H9 (cell line): ENCODE results near the gene TRPV6. TPM values are rescaled to one million over a fixed set of nuclear protein-coding genes. Genes with fewer than 3 reads are reported as not detected.

Experiments
- DNase-seq: peaks from one replicate; pipeline ENCODE4 v3.0.0-alpha.2; 2017
- H2AFZ ChIP-seq: one replicate; pipeline ENCODE4 v1.6.1; 2013; ENCODE audit warnings: mild to moderate bottlenecking, low read length, control low read depth, moderate library complexity
- H2AK5ac ChIP-seq: 2 replicates; pipeline ENCODE4 v1.6.1; 2013; ENCODE audit warnings: low read length, control low read depth, mixed read lengths; ENCODE audit not compliant: insufficient read length
- H2BK120ac ChIP-seq: one replicate; pipeline ENCODE4 v1.6.1; 2013; ENCODE audit warnings: low read depth, mild to moderate bottlenecking, low read length, control low read depth, inconsistent platforms; ENCODE audit not compliant: poor library complexity, severe bottlenecking
- H2BK12ac ChIP-seq: 2 replicates; pipeline ENCODE4 v1.6.1; 2013; ENCODE audit warnings: low read length, control low read depth, mixed read lengths, low read depth; ENCODE audit not compliant: insufficient read length
- H2BK15ac ChIP-seq: 2 replicates; pipeline ENCODE4 v1.6.1; 2013; ENCODE audit warnings: low read depth, low read length, control low read depth
- H2BK20ac ChIP-seq: one replicate; pipeline ENCODE4 v1.6.1; 2013; ENCODE audit warnings: low read depth, mild to moderate bottlenecking, low read length, control low read depth, inconsistent platforms; ENCODE audit not compliant: poor library complexity, severe bottlenecking
- H2BK5ac ChIP-seq: 2 replicates; pipeline ENCODE4 v1.6.1; 2013; ENCODE audit warnings: low read length, control low read depth, mixed read lengths; ENCODE audit not compliant: insufficient read length
- H3K14ac ChIP-seq: 2 replicates; pipeline ENCODE4 v1.6.1; 2013; ENCODE audit warnings: low read length, control low read depth; ENCODE audit not compliant: insufficient read depth
- H3K18ac ChIP-seq: 2 replicates; pipeline ENCODE4 v1.6.1; 2013; ENCODE audit warnings: low read depth, mild to moderate bottlenecking, mixed read lengths, low read length, control low read depth; ENCODE audit not compliant: insufficient read length
- H3K23ac ChIP-seq: 2 replicates; pipeline ENCODE4 v1.6.1; 2013; ENCODE audit warnings: low read length, control low read depth, mixed read lengths, low read depth; ENCODE audit not compliant: insufficient read length
- H3K23me2 ChIP-seq: 2 replicates; pipeline ENCODE4 v1.6.1; 2013; ENCODE audit warnings: low read depth, mild to moderate bottlenecking, mixed read lengths, low read length, control low read depth; ENCODE audit not compliant: insufficient read length, poor library complexity, severe bottlenecking
- H3K27ac ChIP-seq: 2 replicates; pipeline ENCODE4 v1.5.1; 2013; ENCODE audit warnings: low read length, control low read depth, mixed read lengths, low read depth; ENCODE audit not compliant: insufficient read length
- H3K27me3 ChIP-seq: 2 replicates; pipeline ENCODE4 v1.6.1; 2013; ENCODE audit warnings: low read length, control low read depth, inconsistent platforms; ENCODE audit not compliant: insufficient read depth
- H3K4ac ChIP-seq: 2 replicates; pipeline ENCODE4 v1.6.1; 2013; ENCODE audit warnings: low read depth, mild to moderate bottlenecking, control low read depth, inconsistent platforms, low read length, moderate library complexity
- H3K4me1 ChIP-seq: 2 replicates; pipeline ENCODE4 v1.6.1; 2013; ENCODE audit warnings: low read length, control low read depth, inconsistent platforms; ENCODE audit not compliant: insufficient read depth
- H3K4me2 ChIP-seq: 2 replicates; pipeline ENCODE4 v1.6.1; 2013; ENCODE audit warnings: low read length, control low read depth, mixed read lengths; ENCODE audit not compliant: insufficient read length, insufficient read depth
- H3K56ac ChIP-seq: 2 replicates; pipeline ENCODE4 v1.6.1; 2013; ENCODE audit warnings: low read depth, mild to moderate bottlenecking, mixed read lengths, low read length, control low read depth; ENCODE audit not compliant: insufficient read length
- H3K79me1 ChIP-seq: 2 replicates; pipeline ENCODE4 v1.6.1; 2013; ENCODE audit warnings: low read depth, mild to moderate bottlenecking, moderate library complexity, low read length, control low read depth, inconsistent platforms; ENCODE audit not compliant: insufficient read depth, poor library complexity, severe bottlenecking
- H3K79me2 ChIP-seq: 2 replicates; pipeline ENCODE4 v1.6.1; 2013; ENCODE audit warnings: low read length, control low read depth, inconsistent platforms; ENCODE audit not compliant: insufficient read depth
- H3K9ac ChIP-seq: 2 replicates; pipeline ENCODE4 v1.6.1; 2013; ENCODE audit warnings: low read length, control low read depth, mixed read lengths; ENCODE audit not compliant: insufficient read length; ENCODE audit errors: extremely low read depth
- H3K9me3 ChIP-seq: one replicate; pipeline ENCODE4 v1.6.1; 2013; ENCODE audit warnings: low read depth, low read length, inconsistent platforms; ENCODE audit not compliant: control insufficient read depth
- H3T11ph ChIP-seq: one replicate; pipeline ENCODE4 v1.6.1; 2013; ENCODE audit warnings: mild to moderate bottlenecking, low read length, control low read depth, inconsistent platforms
- H4K20me1 ChIP-seq: one replicate; pipeline ENCODE4 v1.6.1; 2013; ENCODE audit not compliant: control insufficient read depth, insufficient read length, insufficient read depth
- H4K5ac ChIP-seq: 2 replicates; pipeline ENCODE4 v1.6.1; 2013; ENCODE audit warnings: low read depth, mild to moderate bottlenecking, mixed read lengths, low read length, control low read depth; ENCODE audit not compliant: insufficient read length
- H4K8ac ChIP-seq: replicated peaks from 2 replicates; pipeline ENCODE4 v1.6.1; 2013; ENCODE audit warnings: low read length, control low read depth, mixed read lengths, low read depth; ENCODE audit not compliant: insufficient read length
- H4K91ac ChIP-seq: 2 replicates; pipeline ENCODE4 v1.6.1; 2013; ENCODE audit warnings: low read depth, mild to moderate bottlenecking, moderate library complexity, mixed read lengths, low read length, control low read depth; ENCODE audit not compliant: insufficient read length
- H3K27ac Mint-ChIP-seq, 3 experiments: 2 replicates in 2 of 3; 3 replicates in 1 of 3; pipeline ENCODE4 v1.8.0; 2020 to 2021; ENCODE audit warnings: mixed read lengths in 3 of 3, mild to moderate bottlenecking in 1 of 3, moderate library complexity in 1 of 3
- H3K27me3 Mint-ChIP-seq: 2 replicates; pipeline ENCODE4 v1.8.0; 2021; ENCODE audit warnings: low read depth, mild to moderate bottlenecking, moderate library complexity, mixed read lengths
- H3K36me3 Mint-ChIP-seq, 3 experiments: 2 replicates in 2 of 3; 3 replicates in 1 of 3; pipeline ENCODE4 v1.8.0; 2020 to 2021; ENCODE audit warnings: low read depth in 3 of 3, mixed read lengths in 3 of 3; ENCODE audit not compliant: insufficient read depth in 1 of 3
- H3K4me1 Mint-ChIP-seq, 2 experiments: 2 replicates each; pipeline ENCODE4 v1.8.0; 2020; ENCODE audit warnings: mixed read lengths in 2 of 2
- H3K4me3 Mint-ChIP-seq, 2 experiments: 2 replicates in 1 of 2; 3 replicates in 1 of 2; pipeline ENCODE4 v1.8.0; 2020 to 2021; ENCODE audit warnings: mild to moderate bottlenecking in 2 of 2, mixed read lengths in 2 of 2, moderate library complexity in 1 of 2
- H3K9me3 Mint-ChIP-seq, 2 experiments: 2 replicates in 1 of 2; 3 replicates in 1 of 2; pipeline ENCODE4 v1.8.0; 2020; ENCODE audit warnings: mild to moderate bottlenecking in 2 of 2, mixed read lengths in 2 of 2, moderate library complexity in 1 of 2
- WGBS: extraction: QIAGEN DNeasy Blood & Tissue Kit; methylation state at CpG from one replicate; pipeline ENCODE4 v1.1.7; 2013; ENCODE audit warnings: missing lambda C conversion rate, low lambda C conversion rate, mixed read lengths; ENCODE audit not compliant: insufficient read length; ENCODE audit errors: extremely low coverage; 5-methylcytosine and 5-hydroxymethylcytosine counted together
- total RNA-seq: library from RNA; stranded (reverse); gene quantifications from 2 replicates; pipeline ENCODE4 v1.2.1, GENCODE V29; 2021
- TF ChIP-seq, protein P1 (sequence below): fragments of 200-600 bp; sonication (generic); conservative IDR thresholded peaks from 3 replicates; pipeline ENCODE4 v1.8.0; 2021; ENCODE audit warnings: antibody characterized with exemption, mild to moderate bottlenecking

The TRPV6 gene
- total RNA-seq, 1 experiment from 2014 or later: 0.61 TPM

- Mint-ChIP-seq H3K4me3 (no peak overlapping the region), H3K27me3 (peaks cover 3% of the 10 kb centered on the region; the same call in 1 of the 2 replicates), H3K4me1 (peaks cover 8 to 19% of the 10 kb centered on the region in 2 experiments), H3K9me3 (peaks cover 0 to 2% of the 10 kb centered on the region in 2 experiments; a peak in 2 of 5 replicates), H3K36me3 (peaks cover 0 to 25% (median 8%) of the 10 kb centered on the region in 3 experiments; a peak in 5 of 7 replicates), H3K27ac (no peak overlapping the region)
- no peak overlapping the region for H3T11ph ChIP-seq
- no peak overlapping the region for H3K27ac ChIP-seq
- DNase-seq: peak; percentile 10
- H4K91ac ChIP-seq: no peak overlapping the region
- H3K4ac ChIP-seq: no peak overlapping the region
- no peak overlapping the region for H2BK20ac ChIP-seq
- H3K4me2 ChIP-seq: no peak overlapping the region
- no peak overlapping the region for H3K14ac ChIP-seq
- H2BK15ac ChIP-seq: no peak overlapping the region
- H2BK120ac ChIP-seq: no peak overlapping the region
- WGBS: no CpG with 5 or more reads among the region's 11 CpGs
- no peak overlapping the region for H2AFZ ChIP-seq
- H3K4me1 ChIP-seq: no peaks in the 10 kb centered on the region; the same call in 1 of the 2 replicates
- TF ChIP-seq, protein P1, sequence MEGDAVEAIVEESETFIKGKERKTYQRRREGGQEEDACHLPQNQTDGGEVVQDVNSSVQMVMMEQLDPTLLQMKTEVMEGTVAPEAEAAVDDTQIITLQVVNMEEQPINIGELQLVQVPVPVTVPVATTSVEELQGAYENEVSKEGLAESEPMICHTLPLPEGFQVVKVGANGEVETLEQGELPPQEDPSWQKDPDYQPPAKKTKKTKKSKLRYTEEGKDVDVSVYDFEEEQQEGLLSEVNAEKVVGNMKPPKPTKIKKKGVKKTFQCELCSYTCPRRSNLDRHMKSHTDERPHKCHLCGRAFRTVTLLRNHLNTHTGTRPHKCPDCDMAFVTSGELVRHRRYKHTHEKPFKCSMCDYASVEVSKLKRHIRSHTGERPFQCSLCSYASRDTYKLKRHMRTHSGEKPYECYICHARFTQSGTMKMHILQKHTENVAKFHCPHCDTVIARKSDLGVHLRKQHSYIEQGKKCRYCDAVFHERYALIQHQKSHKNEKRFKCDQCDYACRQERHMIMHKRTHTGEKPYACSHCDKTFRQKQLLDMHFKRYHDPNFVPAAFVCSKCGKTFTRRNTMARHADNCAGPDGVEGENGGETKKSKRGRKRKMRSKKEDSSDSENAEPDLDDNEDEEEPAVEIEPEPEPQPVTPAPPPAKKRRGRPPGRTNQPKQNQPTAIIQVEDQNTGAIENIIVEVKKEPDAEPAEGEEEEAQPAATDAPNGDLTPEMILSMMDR: no peak
- H2AK5ac ChIP-seq: no peak overlapping the region
- no peaks in the 10 kb centered on the region for H3K23me2 ChIP-seq
- H3K79me2 ChIP-seq: no peaks in the 10 kb centered on the region
- H2BK12ac ChIP-seq: no peak overlapping the region
- H4K8ac ChIP-seq: no peak overlapping the region
- no peaks in the 10 kb centered on the region for H3K27me3 ChIP-seq
- no peaks in the 10 kb centered on the region for H4K20me1 ChIP-seq
- H4K5ac ChIP-seq: no peak overlapping the region
- H2BK5ac ChIP-seq: no peak overlapping the region
- H3K23ac ChIP-seq: no peak overlapping the region
- H3K18ac ChIP-seq: no peak overlapping the region
- no peaks in the 10 kb centered on the region for H3K9me3 ChIP-seq
- no peak overlapping the region for H3K56ac ChIP-seq
- no peak overlapping the region for H3K9ac ChIP-seq
- no peaks in the 10 kb centered on the region for H3K79me1 ChIP-seq
These were observed 16.5 kb downstream of the TRPV6 start for GRCh38 chr7:142868986-142869415.
